Left colon (tissue), 2 donors: ENCODE results near the gene BBS12. TPM values are rescaled to one million over a fixed set of nuclear protein-coding genes. Genes with fewer than 3 reads are reported as not detected.

Experiments
- ATAC-seq: fragments of 200-7000 bp; cut with Tn5 transposase; one replicate; pipeline ENCODE4 v1.9.1; 2020; ENCODE audit warnings: mild to moderate bottlenecking, moderate library complexity
- DNase-seq, 2 donors: peaks; one replicate each; pipeline ENCODE4 v3.0.0-alpha.2; 2020
- intact Hi-C, 2 donors: fragments of 100-400 bp; cut with DNase I in 1 of 2; cut with micrococcal nuclease in 1 of 2; formaldehyde crosslinking; loops; one replicate each; pipeline versions ENCODE4 v1.11.2 to v1.14.0; 2022; cut with DNase I, micrococcal nuclease
- long read RNA-seq: library from polyadenylated mRNA; unstranded; transcript quantifications from one replicate; pipeline ENCODE4 v2.0.0, GENCODE V29; 2021
- total RNA-seq, 2 donors: library from RNA; stranded (reverse); fragmentation: NEBNext Ultra II Directional; extraction: Animal tissue kit (Norgen Biotek cat#: 25700); gene quantifications; one replicate each; pipeline ENCODE4 v1.2.1, GENCODE V29; 2021
- donor health status: DM: no; HTN: no; CAD: no.
- donor health status: DM: yes; HTN: yes; CAD: no.

BBS12 gene
- total RNA-seq, result 1 to 10 TPM; 3.7 to 5.2 TPM
- long read RNA-seq, transcript BBS12-201 (2 exons, 3,244 nt), result major isoform, 12 of 12 reads
- long read RNA-seq, partial matches to known transcripts, result 0 of 12 reads
- long read RNA-seq, other reads (novel, unspliced or antisense), result 0 of 12 reads

GRCh38 chr4:122732329-122733026 is at the start of gene BBS12:
BBS12 (plus strand) TSS chr4:122732704; CDS start chr4:122741893, 9,189 bp downstream.
- intact Hi-C loops, result no loop called here
- ATAC-seq (peak; percentile 98), DNase-seq (peak; percentile 99)

- DNase-seq, result no peak
- intact Hi-C loops, result no loop called here
Measured at GRCh38 chr4:122686691-122687090, 45.8 kb upstream of the BBS12 start.

GRCh38 chr4:122687531-122688061 is 44.9 kb upstream of the BBS12 start:
- DNase-seq (no peak), ATAC-seq (no peak)
- intact Hi-C loops, result no loop called here

More at GRCh38 chr4:122686691-122687090, 45.8 kb upstream of the BBS12 start:
- no peak for ATAC-seq

GRCh38 chr4:122688529-122689140 is 43.9 kb upstream of the BBS12 start:
- DNase-seq, result no peak
- intact Hi-C loops, result no loop called here
- ATAC-seq, result no peak

GRCh38 chr4:122689972-122690371 is 42.5 kb upstream of the BBS12 start:
- DNase-seq, result no peak
- no peak for ATAC-seq
- intact Hi-C loops, result no loop called here

- intact Hi-C loops, result no loop called here
- DNase-seq, result no peak
- no peak for ATAC-seq
Measured at GRCh38 chr4:122691988-122692387, 40.5 kb upstream of the BBS12 start.

GRCh38 chr4:122692641-122693520 is 39.6 kb upstream of the BBS12 start:
- no peak for ATAC-seq
- no peak for DNase-seq
- intact Hi-C loops, result no loop called here

GRCh38 chr4:122695226-122695625 is 37.3 kb upstream of the BBS12 start:
- ATAC-seq (no peak), DNase-seq (no peak)
- intact Hi-C loops, result no loop called here

GRCh38 chr4:122700178-122700725 is 32.3 kb upstream of the BBS12 start:
- peak; percentile 91 for ATAC-seq
- DNase-seq, result peak; percentile 58 to 83
- intact Hi-C loops, result no loop called here

- intact Hi-C loops, result no loop called here
- DNase-seq (no peak), ATAC-seq (no peak)
Measured at GRCh38 chr4:122701061-122701460, 31.4 kb upstream of the BBS12 start.

- intact Hi-C loops, result no loop called here
- ATAC-seq, result no peak
- no peak for DNase-seq
Measured at GRCh38 chr4:122701965-122702364, 30.5 kb upstream of the BBS12 start.

GRCh38 chr4:122702939-122703338 is 29.6 kb upstream of the BBS12 start:
- ATAC-seq, result peak; percentile 86
- peak; percentile 39 to 71 for DNase-seq
- intact Hi-C loops, result no loop called here

GRCh38 chr4:122703868-122704267 is 28.6 kb upstream of the BBS12 start:
- intact Hi-C loops, result no loop called here
- no peak for ATAC-seq
- no peak for DNase-seq

GRCh38 chr4:122705009-122705408 is 27.5 kb upstream of the BBS12 start:
- ATAC-seq (no peak), DNase-seq (no peak)
- intact Hi-C loops, result no loop called here

GRCh38 chr4:122705547-122706117 is 26.9 kb upstream of the BBS12 start:
- intact Hi-C loops, result no loop called here
- ATAC-seq (no peak), DNase-seq (no peak)

GRCh38 chr4:122706511-122706910 is 26.0 kb upstream of the BBS12 start:
- DNase-seq (no peak), ATAC-seq (no peak)
- intact Hi-C loops, result no loop called here

GRCh38 chr4:122707497-122707896 is 25.0 kb upstream of the BBS12 start:
- DNase-seq (no peak), ATAC-seq (no peak)
- intact Hi-C loops, result no loop called here

- DNase-seq, result no peak
- no peak for ATAC-seq
- intact Hi-C loops, result no loop called here
Measured at GRCh38 chr4:122709236-122709635, 23.3 kb upstream of the BBS12 start.
